HS-27A (cell line): ENCODE data around the gene PLAC1.
A peak's percentile ranks its signal among the peaks of the same experiment; 100 is the strongest.

Experiments used
- DNase-seq: peaks from one replicate; pipeline ENCODE4 v3.0.0-alpha.2; 2012; ENCODE audit warnings: low read depth, missing footprints

Gene PLAC1

DNA sequence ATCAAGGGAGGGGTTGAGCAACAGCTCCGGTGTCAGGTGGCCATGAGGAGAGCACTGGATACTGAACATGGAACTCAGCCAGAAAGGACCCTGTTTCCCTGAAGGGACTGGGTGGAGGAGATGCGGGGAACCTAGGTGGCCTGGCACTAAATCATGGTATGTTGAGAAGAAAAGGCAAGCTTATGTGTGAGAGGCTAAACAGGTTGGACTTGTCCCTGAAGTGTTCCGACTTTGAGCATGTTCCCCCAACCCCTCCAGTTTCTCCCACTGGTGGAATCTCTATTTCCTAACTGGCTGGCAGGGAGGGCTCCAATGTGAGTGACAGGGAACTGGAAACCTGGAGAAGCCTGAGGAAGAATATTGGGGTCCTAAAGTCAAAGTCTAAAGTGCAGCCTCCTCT, 69.5 kb downstream of the PLAC1 start:
- DNase-seq = no peak

GRCh38 chrX:134580907-134581306, 77.4 kb downstream of the PLAC1 start:
- DNase-seq = no peak

- no peak for DNase-seq
Measured at GRCh38 chrX:134573683-134574035, 84.6 kb downstream of the PLAC1 start.

GRCh38 chrX:134572816-134573682, 85.2 kb downstream of the PLAC1 start:
- peak; percentile 19 for DNase-seq

- no peak for DNase-seq
Measured at GRCh38 chrX:134571796-134572195, 86.5 kb downstream of the PLAC1 start.

- no peak for DNase-seq
Measured at GRCh38 chrX:134570899-134571298, 87.4 kb downstream of the PLAC1 start.

- no peak for DNase-seq
Measured at GRCh38 chrX:134570509-134570846, 87.8 kb downstream of the PLAC1 start.

GRCh38 chrX:134569306-134569705, 89.0 kb downstream of the PLAC1 start:
- DNase-seq = no peak

GRCh38 chrX:134568285-134569016, 89.8 kb downstream of the PLAC1 start:
- DNase-seq = no peak

- DNase-seq = no peak
Measured at GRCh38 chrX:134566506-134566905, 91.8 kb downstream of the PLAC1 start.

DNA sequence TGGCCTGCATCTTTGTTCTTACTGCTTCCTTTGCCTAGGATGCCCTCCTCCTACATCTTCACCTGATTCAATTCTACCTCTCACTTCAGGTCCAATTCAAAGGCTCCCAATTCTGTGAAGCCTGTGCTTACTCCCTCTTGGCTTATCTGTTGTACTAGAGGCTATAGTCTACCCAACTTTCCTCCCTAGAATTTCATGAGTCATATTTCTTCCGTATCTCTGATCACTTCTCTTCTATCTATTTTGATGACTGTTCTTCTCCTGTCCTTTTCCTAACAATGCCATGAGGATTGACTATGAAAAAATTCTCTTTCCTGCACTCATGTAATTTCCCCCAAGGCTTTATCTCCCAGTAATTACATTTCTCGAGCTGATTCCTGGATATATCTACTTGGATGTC, 96.3 kb downstream of the PLAC1 start:
- no peak for DNase-seq

DNA sequence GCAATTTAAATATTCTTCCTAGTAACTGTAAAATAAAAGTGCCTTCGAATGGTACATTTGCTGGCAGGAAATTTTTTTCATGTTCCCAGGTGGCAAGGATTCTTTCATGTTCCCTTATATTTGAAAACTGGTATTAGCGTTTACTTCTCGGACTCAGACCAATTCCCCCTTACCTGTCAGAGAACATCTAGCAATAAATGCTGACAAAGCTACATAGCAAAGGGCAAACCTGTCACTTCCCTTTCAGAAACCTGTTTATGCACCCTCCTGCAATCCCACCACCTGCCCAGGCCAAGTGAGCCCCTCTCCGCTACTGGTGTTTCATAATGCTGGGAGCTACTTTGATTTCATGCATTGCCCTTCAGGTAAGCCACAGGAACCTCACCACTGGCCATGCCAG, 100.1 kb downstream of the PLAC1 start:
- DNase-seq = no peak

GRCh38 chrX:134554291-134554690, 104.0 kb downstream of the PLAC1 start:
- no peak for DNase-seq

- DNase-seq = no peak
Measured at GRCh38 chrX:134552351-134552750, 105.9 kb downstream of the PLAC1 start.

DNA sequence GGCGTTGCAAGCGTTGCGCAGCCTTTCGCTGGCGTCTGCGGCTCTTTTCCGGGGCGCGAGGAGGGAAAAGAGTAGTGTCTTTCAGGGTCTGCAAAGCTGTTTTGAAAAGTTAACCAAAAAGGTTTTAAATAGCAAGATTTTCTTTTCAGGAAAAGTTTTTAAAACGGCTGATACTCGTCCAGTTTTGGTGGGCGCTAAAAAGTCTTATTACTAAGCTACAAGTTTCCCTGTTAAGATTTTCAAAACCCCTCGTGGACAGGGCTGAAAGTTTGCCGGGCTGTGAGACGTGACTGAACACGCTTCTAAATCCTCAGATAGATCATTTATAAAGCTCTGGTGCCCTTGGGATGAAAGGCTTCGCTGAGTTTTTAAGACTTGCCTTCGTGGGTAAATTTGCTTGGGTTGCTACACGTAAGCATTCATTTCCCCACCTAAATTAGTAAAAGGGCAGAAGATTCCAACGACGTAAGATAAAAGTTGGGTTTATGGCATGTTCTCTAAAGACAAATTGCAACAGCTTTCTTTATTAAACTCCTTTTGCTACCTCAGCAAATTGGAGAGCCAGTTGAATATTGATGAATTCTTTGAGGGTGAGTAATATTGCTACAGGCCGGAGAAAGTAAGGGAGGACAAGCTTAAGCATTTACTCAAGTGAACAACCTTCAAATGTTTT, 106.8 kb downstream of the PLAC1 start:
- DNase-seq = peak; percentile 30

DNA sequence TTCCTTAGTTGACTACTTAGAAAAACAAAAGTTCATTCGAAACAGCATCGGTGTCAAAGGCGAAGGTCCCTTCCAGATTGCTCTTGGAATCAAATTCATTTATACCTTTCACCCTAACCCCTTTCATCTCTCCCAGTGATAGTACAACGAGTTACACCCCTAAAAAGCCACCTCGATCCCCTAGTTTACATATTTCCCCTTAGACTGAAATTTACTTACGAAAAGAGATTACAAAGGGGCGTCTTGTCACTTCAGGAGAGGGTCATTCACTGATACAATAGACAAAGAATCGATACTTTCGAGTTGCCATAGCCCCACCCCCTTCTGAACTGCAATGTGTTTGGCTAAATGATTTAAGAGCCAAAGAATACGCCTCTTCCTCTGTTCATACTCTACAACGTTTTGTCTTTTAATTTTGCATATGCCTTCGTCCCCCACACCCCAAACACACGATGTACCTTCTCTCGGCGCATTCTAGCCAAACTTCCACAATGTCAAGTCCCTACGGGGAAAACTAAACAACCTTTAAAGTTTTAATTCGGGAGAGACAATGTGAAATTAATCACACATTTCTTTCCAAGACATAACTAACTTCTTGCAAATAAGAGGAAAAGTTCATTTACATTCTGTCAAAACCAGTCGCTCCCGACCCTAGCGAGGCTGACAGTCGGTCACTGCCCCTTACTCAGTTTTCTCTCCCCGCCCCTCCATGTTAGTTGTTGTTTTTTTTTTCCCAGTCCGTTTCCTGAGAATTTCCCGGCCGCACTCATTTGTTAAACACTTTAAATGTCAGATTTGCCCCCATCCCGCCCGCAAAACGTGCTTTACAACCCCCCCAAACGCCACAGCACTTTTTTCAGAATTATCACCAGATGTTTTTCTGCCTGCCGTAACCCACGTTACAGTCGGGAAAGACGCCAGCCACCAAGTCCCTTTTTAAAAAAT, 109.7 kb downstream of the PLAC1 start:
- no peak for DNase-seq

DNA sequence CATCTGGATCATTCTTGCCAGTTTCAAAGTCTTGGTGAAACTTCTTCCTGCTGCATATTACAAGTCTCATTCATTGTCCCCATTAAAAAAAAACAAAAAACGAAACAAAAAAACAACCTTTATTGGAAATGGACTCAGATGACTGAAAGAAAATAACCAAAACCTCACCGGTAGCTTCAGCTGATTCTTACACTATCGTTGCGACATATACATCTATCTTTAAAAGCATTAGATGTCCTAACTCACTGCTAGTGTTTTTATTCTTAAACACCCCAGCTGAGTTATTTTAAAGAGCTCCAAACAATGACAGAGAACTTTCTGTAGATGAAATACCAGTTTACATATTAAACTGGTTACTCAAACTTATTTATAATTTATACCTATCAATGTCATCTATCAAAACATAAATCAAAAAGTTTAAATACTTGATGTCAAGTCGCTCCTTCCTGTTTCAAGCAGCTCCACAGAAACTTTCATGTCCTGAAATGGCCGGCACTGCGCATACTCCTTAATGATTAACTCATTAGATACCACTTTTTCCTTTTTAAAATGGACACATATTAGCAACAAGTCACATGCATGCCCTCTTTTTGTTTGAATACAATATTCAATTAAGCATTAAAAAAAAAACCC, 111.1 kb downstream of the PLAC1 start:
- no peak for DNase-seq

DNA sequence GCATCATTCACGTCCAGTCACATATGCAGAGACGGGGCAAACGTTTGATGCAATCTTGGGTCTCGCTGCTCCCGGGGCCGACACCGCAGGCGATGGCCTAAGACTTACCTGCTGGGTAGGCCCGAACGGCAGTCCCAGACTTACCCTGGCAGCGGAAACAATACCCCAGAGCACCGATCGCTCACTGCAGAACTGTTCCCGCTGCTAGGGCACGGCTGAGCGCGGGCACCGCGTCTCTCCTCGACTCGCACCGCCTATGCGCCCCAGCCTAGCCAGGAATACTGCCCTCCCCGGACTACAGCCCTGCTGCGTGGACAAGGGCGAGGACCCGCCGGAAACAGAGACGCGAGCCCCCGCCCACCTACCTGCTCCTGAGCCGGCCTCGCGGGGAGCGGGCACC, 112.1 kb downstream of the PLAC1 start:
- no peak for DNase-seq

- DNase-seq = no peak
Measured at GRCh38 chrX:134545510-134545909, 112.8 kb downstream of the PLAC1 start.

DNA sequence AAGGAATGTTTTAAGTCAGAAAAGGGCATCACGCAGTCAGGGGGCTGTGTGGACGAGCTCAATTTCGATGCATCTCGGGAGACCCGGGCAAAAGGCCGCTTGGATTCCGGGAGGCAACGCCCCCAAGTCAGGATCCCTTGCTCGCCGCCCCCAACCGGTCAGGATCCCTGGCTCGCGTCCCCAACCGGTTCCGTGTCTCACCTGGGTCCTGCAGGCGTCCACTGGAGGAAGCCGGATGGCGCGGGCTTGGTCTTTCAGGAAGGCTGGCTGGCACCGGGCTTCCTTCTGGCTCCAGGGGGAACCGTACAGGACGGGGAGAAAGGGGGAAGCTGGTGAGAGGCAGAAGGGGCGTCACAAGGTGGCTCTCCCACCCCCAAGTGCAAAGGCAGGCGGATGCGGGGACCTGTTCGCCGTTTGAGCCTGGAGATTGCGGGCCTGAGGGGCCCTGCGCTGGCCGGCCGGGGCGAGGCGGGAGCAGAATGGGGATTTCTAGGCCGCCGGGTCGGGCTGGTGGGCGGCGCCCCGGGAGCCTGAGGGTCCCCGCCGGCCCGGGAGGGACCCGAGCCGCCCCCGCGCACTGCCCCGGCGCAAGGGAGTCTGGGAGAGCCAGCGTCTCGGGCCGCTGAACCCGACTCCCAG, 113.6 kb downstream of the PLAC1 start:
- DNase-seq = no peak

GRCh38 chrX:134544135-134544512, 114.1 kb downstream of the PLAC1 start:
- DNase-seq = no peak
